ENCODE measurements around the gene DAP3. TPM values are rescaled to one million over a fixed set of nuclear protein-coding genes. Genes with fewer than 3 reads are reported as not detected.
"Not testable (repeated sequence)": the region's sequence is repeated elsewhere in the genome, so short reads cannot be mapped to it uniquely, and the experiment has no call there.

DAP3 gene
- total and polyA plus RNA-seq, 2 donors (not counting 1 experiment from before 2014, with no cell fraction given), result 84.7 to 107 TPM

GRCh38 chr1:155703216-155703615 lies 14.3 kb downstream of the DAP3 start:
- no peak overlapping the region for H3K27ac Mint-ChIP-seq

GRCh38 chr1:155704414-155704813 lies 15.5 kb downstream of the DAP3 start:
- H2AFZ ChIP-seq (ENCODE audit: insufficient read depth, low read depth, low read length, poor library complexity, severe bottlenecking); H3K9me3 ChIP-seq (ENCODE audit: control extremely low read depth in 1 of 3, control insufficient read depth in 2 of 3, insufficient read depth in 1 of 3, low read length in 2 of 3); H3K4me1 Mint-ChIP-seq; DNase-seq; H3K27me3 Mint-ChIP-seq; H3K9ac ChIP-seq (ENCODE audit: low read length); H3K27ac ChIP-seq (ENCODE audit: low read length in 2 of 2); H3K4me3 ChIP-seq (ENCODE audit: control extremely low read depth in 1 of 5, extremely low read depth in 1 of 5, insufficient read depth in 1 of 5, low read depth in 2 of 5, low read length in 4 of 5); H3K4me3 Mint-ChIP-seq; H3K36me3 ChIP-seq (replicated peaks in 1 of 2; ENCODE audit: control extremely low read depth in 1 of 2, control insufficient read depth in 1 of 2, extremely low read depth in 1 of 2, insufficient read depth in 2 of 2, low read length in 1 of 2); H3K4me1 ChIP-seq (ENCODE audit: control insufficient read depth in 2 of 2, insufficient read depth in 2 of 2, low read length in 2 of 2); H3K4me2 ChIP-seq (replicated peaks; ENCODE audit: low read depth, low read length, poor library complexity, severe bottlenecking); H3K27ac Mint-ChIP-seq; POLR2A ChIA-PET; intact Hi-C loops (cut with micrococcal nuclease); H3K9me3 Mint-ChIP-seq (ENCODE audit: insufficient read depth); H4K20me1 ChIP-seq (ENCODE audit: control insufficient read depth, insufficient read depth, low read length, poor library complexity, severe bottlenecking); H3K27me3 ChIP-seq (replicated peaks in 1 of 4; ENCODE audit: control extremely low read depth in 1 of 4, control insufficient read depth in 3 of 4, insufficient read depth in 4 of 4, low read length in 3 of 4); CTCF ChIA-PET; ATAC-seq (ENCODE audit: low read depth): not testable (repeated sequence)
- peaks cover 67% of the 10 kb centered on the region for H3K79me2 ChIP-seq (ENCODE audit: control insufficient read depth, insufficient read depth, low read length)
- 100% methylated on average over 1 of the region's 5 CpGs for WGBS (ENCODE audit: insufficient coverage)

More at GRCh38 chr1:155703216-155703615, 14.3 kb downstream of the DAP3 start:
- intact Hi-C loops (cut with micrococcal nuclease), result no loop called here
- ChIA-PET POLR2A (no interaction called here), CTCF (no interaction called here)
- no peaks in the 10 kb centered on the region for H3K9me3 ChIP-seq (ENCODE audit: control extremely low read depth in 1 of 3, control insufficient read depth in 2 of 3, insufficient read depth in 1 of 3, low read length in 2 of 3)
- Mint-ChIP-seq H3K9me3 (ENCODE audit: insufficient read depth) (no peaks in the 10 kb centered on the region), H3K4me3 (no peak overlapping the region), H3K27me3 (no peaks in the 10 kb centered on the region), H3K4me1 (peaks cover 12% of the 10 kb centered on the region)
- ATAC-seq (ENCODE audit: low read depth) (no peak), DNase-seq (no peak)
- H3K27ac ChIP-seq (ENCODE audit: low read length in 2 of 2), result no peak overlapping the region
- no peak overlapping the region for H3K4me2 ChIP-seq (replicated peaks; ENCODE audit: low read depth, low read length, poor library complexity, severe bottlenecking)
- no peak overlapping the region for H2AFZ ChIP-seq (ENCODE audit: insufficient read depth, low read depth, low read length, poor library complexity, severe bottlenecking)
- H3K4me1 ChIP-seq (ENCODE audit: control insufficient read depth in 2 of 2, insufficient read depth in 2 of 2, low read length in 2 of 2), result no peaks in the 10 kb centered on the region
- H3K79me2 ChIP-seq (ENCODE audit: control insufficient read depth, insufficient read depth, low read length), result peaks cover 68% of the 10 kb centered on the region
- H3K36me3 ChIP-seq (replicated peaks in 1 of 2; ENCODE audit: control extremely low read depth in 1 of 2, control insufficient read depth in 1 of 2, extremely low read depth in 1 of 2, insufficient read depth in 2 of 2, low read length in 1 of 2), result no peaks in the 10 kb centered on the region
- H3K4me3 ChIP-seq (ENCODE audit: control extremely low read depth in 1 of 5, extremely low read depth in 1 of 5, insufficient read depth in 1 of 5, low read depth in 2 of 5, low read length in 4 of 5), result no peak overlapping the region
- H3K27me3 ChIP-seq (replicated peaks in 1 of 4; ENCODE audit: control extremely low read depth in 1 of 4, control insufficient read depth in 3 of 4, insufficient read depth in 4 of 4, low read length in 3 of 4), result no peaks in the 10 kb centered on the region
- no peak overlapping the region for H3K9ac ChIP-seq (ENCODE audit: low read length)
- TF ChIP-seq CTCF (IDR thresholded peaks at IDR 0.05), result no peak
- no peak for TF ChIP-seq EZH2 (IDR thresholded peaks at IDR 0.05; ENCODE audit: borderline replicate concordance, insufficient read depth, low read depth, low read length, poor library complexity, severe bottlenecking)
- WGBS (ENCODE audit: insufficient coverage), result 95% methylated on average over 3 of the region's 6 CpGs
- peaks cover 8% of the 10 kb centered on the region for H4K20me1 ChIP-seq (ENCODE audit: control insufficient read depth, insufficient read depth, low read length, poor library complexity, severe bottlenecking)
